Motor neuron (in vitro differentiated cells): Measurements from ENCODE around the gene TCEANC2. TPM values are rescaled to one million over a fixed set of nuclear protein-coding genes. Genes with fewer than 3 reads are reported as not detected.

Source experiments
- ATAC-seq, 8 experiments: fragments of 200-7000 bp; cut with Tn5 transposase; replicated peaks in 6 of 8; 2 replicates each; pipeline ENCODE4 v1.8.0; 2021; ENCODE audit warnings: mild to moderate bottlenecking in 8 of 8, moderate library complexity in 8 of 8
- H3K27ac ChIP-seq, 2 donors: fragments of 250-450 bp; sonication (Bioruptor Pico); 2 replicates each; pipeline ENCODE4 v1.9.0; 2021; ENCODE audit warnings: antibody characterized with exemption in 2 of 2, mild to moderate bottlenecking in 2 of 2, moderate library complexity in 1 of 2
- H3K4me1 ChIP-seq, 2 donors: fragments of 250-450 bp; sonication (Bioruptor Pico); replicated peaks in 1 of 2; 2 replicates each; pipeline ENCODE4 v1.6.1; 2021; ENCODE audit warnings: antibody characterized with exemption in 2 of 2, mild to moderate bottlenecking in 2 of 2, moderate library complexity in 1 of 2
- H3K4me3 ChIP-seq, 5 donors: fragments of 250-450 bp; sonication (Bioruptor Pico); 2 replicates each; pipeline ENCODE4 v1.9.0; 2021; ENCODE audit warnings: antibody characterized with exemption in 5 of 5, mild to moderate bottlenecking in 5 of 5, moderate library complexity in 4 of 5
- WGBS, 10 experiments: fragments of 450-650 bp; shearing (Covaris generic); methylation state at CpG; one replicate each; pipeline ENCODE4 v1.0.0; 2022; 5-methylcytosine and 5-hydroxymethylcytosine counted together
- in situ Hi-C, 9 experiments: fragments of 400-800 bp; cut with MboI; loops; one replicate each; pipeline ENCODE4 v1.15.0; 2021; ENCODE audit warnings: low sequenced_read_pairs in 9 of 9, low pct_unique_long_range_greater_than_20kb in 2 of 9; ENCODE audit not compliant: unreplicated experiment in 9 of 9
- total RNA-seq, 8 experiments: library from RNA; unstranded; fragments of 300-600 nt; gene quantifications; 2 replicates each; pipeline versions ENCODE4 v1.2.3 to v1.2.4, GENCODE V29; 2022

Gene TCEANC2
- total RNA-seq, 8 experiments from 2014 or later = 3.0 to 10.1 (median 7.4) TPM

- Histone ChIP-seq H3K4me3 (no peak overlapping the region), H3K27ac (no peak overlapping the region), H3K4me1 (peaks cover 20 to 30% of the 10 kb centered on the region in 2 donors)
- in situ Hi-C loops = no loop called here
- no peak for ATAC-seq
- 67 to 100% (median 92%) methylated on average over 2 to 4 of the region's 5 CpGs; no CpG with 5 or more reads in 1 of the 10 experiments for WGBS, 10 experiments
Observed at GRCh38 chr1:54112705-54113368, 59.4 kb downstream of the TCEANC2 start.

DNA sequence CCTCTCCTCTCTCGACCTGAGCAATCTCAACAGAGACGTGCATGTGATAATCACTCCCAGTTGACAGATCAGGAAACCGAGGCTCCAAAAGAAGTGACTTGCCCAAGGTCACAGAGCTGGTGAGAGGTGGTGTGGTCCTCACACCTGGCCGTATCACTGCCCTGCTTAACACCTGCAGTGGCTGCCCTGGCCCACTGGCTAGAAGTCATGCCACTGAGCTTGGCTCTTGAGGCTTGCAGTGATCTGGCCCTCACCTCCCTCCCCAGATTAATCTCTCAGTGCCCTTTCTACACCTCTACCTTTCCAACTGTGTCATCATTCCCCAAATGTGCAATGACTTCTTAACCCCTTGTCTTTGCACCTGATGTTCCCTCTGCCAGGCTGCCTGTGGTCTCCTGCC, 60.6 kb downstream of the TCEANC2 start:
- Histone ChIP-seq H3K4me1 (peaks cover 32 to 42% of the 10 kb centered on the region in 2 donors), H3K4me3 (no peak overlapping the region), H3K27ac (peak overlapping the region; percentile 33 to 41)
- ATAC-seq = no peak
- WGBS, 10 experiments = 20 to 94% (median 80%) methylated on average over 1 to 4 of the region's 4 CpGs; no CpG with 5 or more reads in 3 of the 10 experiments
- in situ Hi-C loops = no loop called here

- peak in 5 of 8 experiments; percentile 68 to 88 (median 81) for ATAC-seq
- in situ Hi-C loops = no loop called here
- H3K4me1 ChIP-seq = peaks cover 32 to 43% of the 10 kb centered on the region in 2 donors
- H3K4me3 ChIP-seq = no peak overlapping the region
- H3K27ac ChIP-seq = peak overlapping the region; percentile 33 to 41
- 0 to 70% (median 26%) methylated on average over 1 to 5 of the region's 6 CpGs; no CpG with 5 or more reads in 2 of the 10 experiments for WGBS, 10 experiments
Observed at GRCh38 chr1:54114955-54115354, 61.5 kb downstream of the TCEANC2 start.

DNA sequence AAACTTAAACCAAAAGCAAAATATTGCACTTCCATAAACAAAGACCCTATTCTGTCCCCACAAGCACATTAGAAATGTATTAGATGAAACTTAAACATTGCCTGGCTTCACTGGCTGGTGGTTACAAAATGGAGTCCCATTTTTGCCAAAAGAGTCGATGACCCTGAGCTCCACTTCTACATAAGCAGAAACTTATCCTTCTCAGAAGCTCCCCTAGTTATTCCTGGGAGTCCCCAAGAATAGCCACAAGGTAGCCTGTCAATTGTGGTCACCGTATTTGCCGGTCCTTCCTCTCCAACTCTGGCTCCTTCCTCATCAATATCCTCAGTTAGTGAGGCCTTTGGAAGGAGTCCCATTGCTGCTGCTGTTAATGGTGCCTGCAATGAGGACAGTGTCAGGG, 62.1 kb downstream of the TCEANC2 start:
- Histone ChIP-seq H3K27ac (no peak overlapping the region), H3K4me3 (no peak overlapping the region), H3K4me1 (peaks cover 32 to 43% of the 10 kb centered on the region in 2 donors)
- WGBS, 10 experiments = 67 to 100% (median 79%) methylated on average over 1 to 3 of the region's 3 CpGs; no CpG with 5 or more reads in 2 of the 10 experiments
- in situ Hi-C loops = no loop called here
- ATAC-seq = no peak

DNA sequence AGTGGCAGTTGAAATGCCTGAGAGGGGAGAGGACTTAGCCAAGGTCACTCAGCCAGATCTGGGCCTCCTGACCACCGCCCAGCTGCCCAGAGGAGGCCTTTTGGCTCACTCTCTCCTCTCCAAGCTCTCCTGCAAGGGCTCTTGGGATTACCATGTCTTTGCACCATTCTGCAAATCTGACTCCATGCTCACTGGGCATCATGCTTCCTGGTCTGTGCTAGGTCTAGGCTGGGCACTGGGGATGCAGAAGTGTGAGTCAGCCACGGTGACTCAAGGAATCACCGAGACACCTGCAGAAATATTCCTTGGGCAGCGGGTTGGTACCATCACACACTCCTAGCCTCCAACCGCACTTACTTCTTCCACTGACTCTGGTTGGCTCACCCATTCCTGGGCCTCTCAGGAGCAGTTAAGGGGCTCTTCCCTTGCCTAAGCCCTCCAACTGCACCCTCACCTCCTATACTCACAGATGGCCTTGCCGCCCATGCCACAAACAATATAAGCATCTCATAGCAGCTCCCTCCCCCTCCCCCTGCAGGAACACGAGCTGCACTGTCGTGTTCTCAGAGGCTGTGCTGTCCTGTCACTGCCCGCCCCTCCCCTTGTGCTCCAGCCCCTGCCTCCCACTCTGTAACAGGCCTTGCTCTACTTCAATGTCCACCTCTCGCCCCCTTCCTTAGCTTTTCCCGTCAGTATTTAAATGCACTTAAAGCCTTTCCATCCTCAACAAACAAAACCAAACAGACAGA, 64.6 kb downstream of the TCEANC2 start:
- Histone ChIP-seq H3K27ac (peak overlapping the region in 1 of 2 donors; percentile 15), H3K4me1 (peaks cover 50 to 54% of the 10 kb centered on the region in 2 donors), H3K4me3 (no peak overlapping the region)
- 50 to 80% (median 63%) methylated on average over 2 to 6 of the region's 11 CpGs; no CpG with 5 or more reads in 6 of the 10 experiments for WGBS, 10 experiments
- in situ Hi-C loops = no loop called here
- peak in 5 of 8 experiments; percentile 51 to 66 (median 65) for ATAC-seq

GRCh38 chr1:54118704-54119103, 65.3 kb downstream of the TCEANC2 start:
- Histone ChIP-seq H3K4me1 (peaks cover 53 to 57% of the 10 kb centered on the region in 2 donors), H3K4me3 (no peak overlapping the region), H3K27ac (peak overlapping the region in 1 of 2 donors; percentile 15)
- peak in 7 of 8 experiments; percentile 7 to 48 (median 11) for ATAC-seq
- WGBS, 10 experiments = 10 to 100% (median 60%) methylated on average over 1 to 7 of the region's 8 CpGs; no CpG with 5 or more reads in 4 of the 10 experiments
- in situ Hi-C loops = no loop called here

GRCh38 chr1:54120018-54120697, 66.8 kb downstream of the TCEANC2 start:
- in situ Hi-C loops = no loop called here
- no peak overlapping the region for H3K4me3 ChIP-seq
- H3K4me1 ChIP-seq = peaks cover 50% of the 10 kb centered on the region in 2 donors
- WGBS, 10 experiments = 70 to 100% (median 99%) methylated on average over 2 to 13 of the region's 13 CpGs; no CpG with 5 or more reads in 4 of the 10 experiments
- no peak overlapping the region for H3K27ac ChIP-seq
- no peak for ATAC-seq

GRCh38 chr1:54120698-54121481, 67.5 kb downstream of the TCEANC2 start:
- peaks cover 43 to 45% of the 10 kb centered on the region in 2 donors for H3K4me1 ChIP-seq
- H3K27ac ChIP-seq = no peak overlapping the region
- WGBS, 10 experiments = 52 to 100% (median 70%) methylated on average over 1 to 19 of the region's 33 CpGs; no CpG with 5 or more reads in 3 of the 10 experiments
- in situ Hi-C loops = no loop called here
- no peak overlapping the region for H3K4me3 ChIP-seq
- peak in 1 of 8 experiments; percentile 46 for ATAC-seq

- WGBS, 10 experiments = 0 to 40% (median 8%) methylated on average over 2 to 7 of the region's 36 CpGs; no CpG with 5 or more reads in 6 of the 10 experiments
- peak overlapping the region in 3 of 5 donors; percentile 4 to 25 (median 12) for H3K4me3 ChIP-seq
- in situ Hi-C loops = no loop called here
- peaks cover 43 to 45% of the 10 kb centered on the region in 2 donors for H3K4me1 ChIP-seq
- ATAC-seq = peak; percentile 87 to 99 (median 88)
- no peak overlapping the region for H3K27ac ChIP-seq
Observed at GRCh38 chr1:54121482-54122134, 68.2 kb downstream of the TCEANC2 start.

DNA sequence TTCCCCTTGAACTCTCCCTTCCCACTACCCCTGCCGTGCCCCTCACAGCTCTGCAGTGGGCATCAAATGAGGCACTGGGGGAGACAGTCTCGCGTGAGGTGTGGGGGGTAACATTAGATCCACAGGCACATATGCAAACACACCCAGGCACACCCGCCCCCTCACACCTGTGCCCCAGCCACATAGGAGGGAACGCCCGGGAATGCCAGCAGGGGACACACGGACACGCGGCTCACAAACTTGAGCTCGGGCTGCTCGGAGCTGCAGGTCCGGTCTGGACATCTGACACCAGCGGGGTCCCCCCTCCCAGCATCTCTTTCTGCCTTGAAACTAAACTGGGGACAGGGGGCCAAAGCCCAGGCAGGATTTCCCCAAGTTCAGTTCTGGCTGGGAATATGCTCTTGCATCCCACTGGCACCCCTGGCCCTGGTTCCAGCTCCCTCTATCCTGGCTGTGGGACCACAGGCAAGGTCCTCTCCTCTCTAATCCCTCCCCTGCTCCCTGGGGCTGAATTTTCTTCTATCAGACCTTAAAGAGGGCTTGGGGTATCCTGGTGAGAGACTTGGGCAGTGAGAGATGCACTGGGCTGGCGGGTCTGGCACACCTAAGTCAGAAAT, 68.8 kb downstream of the TCEANC2 start:
- 40 to 87% (median 50%) methylated on average over 4 to 8 of the region's 14 CpGs; no CpG with 5 or more reads in 6 of the 10 experiments for WGBS, 10 experiments
- in situ Hi-C loops = no loop called here
- peak in 1 of 8 experiments; percentile 17 for ATAC-seq
- Histone ChIP-seq H3K4me1 (peaks cover 43 to 45% of the 10 kb centered on the region in 2 donors), H3K27ac (no peak overlapping the region), H3K4me3 (no peak overlapping the region)

DNA sequence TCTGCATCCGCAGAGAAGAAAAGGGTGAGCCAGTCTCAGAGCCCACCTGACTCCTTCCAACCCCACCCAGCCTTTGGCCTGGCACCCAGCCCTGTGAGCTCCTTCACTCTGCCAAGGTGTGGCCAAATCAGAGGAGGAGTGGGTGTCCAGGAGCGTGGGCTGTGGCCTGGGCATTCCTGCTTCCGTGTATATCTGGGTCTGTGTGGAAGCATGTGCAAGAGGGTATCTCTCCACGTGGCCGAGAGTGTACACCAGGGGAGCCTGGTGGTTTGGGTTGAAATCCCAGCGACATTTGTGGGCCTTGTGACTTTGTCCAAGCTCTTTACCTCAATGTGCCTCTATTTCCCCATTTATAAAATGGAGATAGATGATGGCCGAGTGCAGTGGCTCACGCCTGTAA, 69.6 kb downstream of the TCEANC2 start:
- WGBS, 10 experiments = 66 to 96% (median 92%) methylated on average over 3 to 7 of the region's 8 CpGs; no CpG with 5 or more reads in 5 of the 10 experiments
- in situ Hi-C loops = no loop called here
- H3K27ac ChIP-seq = no peak overlapping the region
- no peak overlapping the region for H3K4me3 ChIP-seq
- ATAC-seq = no peak
- H3K4me1 ChIP-seq = peaks cover 39 to 42% of the 10 kb centered on the region in 2 donors
